HEK293 (cell line): Measurements from ENCODE around the gene AURKA.

ENCODE experiments used
- CTCF ChIP-seq: fragments of 450-650 bp; formaldehyde crosslinking; IDR thresholded peaks from 2 replicates; pipeline ENCODE4 v1.5.1; 2016; ENCODE audit warnings: missing biosample characterization, missing genetic modification characterization
- MZF1 ChIP-seq: fragments of 450-650 bp; formaldehyde crosslinking; IDR thresholded peaks from 2 replicates; pipeline ENCODE4 v1.5.1; 2017; ENCODE audit warnings: missing biosample characterization, missing genetic modification characterization, borderline replicate concordance
- ZBTB11 ChIP-seq: fragments of 450-650 bp; formaldehyde crosslinking; conservative IDR thresholded peaks from 2 replicates; pipeline ENCODE4 v1.5.1; 2016; ENCODE audit warnings: low read depth, missing biosample characterization, missing genetic modification characterization
- ZBTB20 ChIP-seq: fragments of 450-650 bp; formaldehyde crosslinking; IDR thresholded peaks from 2 replicates; pipeline ENCODE4 v1.5.1; 2016; ENCODE audit warnings: missing biosample characterization, missing genetic modification characterization
- ZFP37 ChIP-seq: fragments of 450-650 bp; formaldehyde crosslinking; IDR thresholded peaks from 2 replicates; pipeline ENCODE4 v1.5.1; 2016; ENCODE audit warnings: missing biosample characterization, missing genetic modification characterization
- ZNF23 ChIP-seq: fragments of 450-650 bp; formaldehyde crosslinking; IDR thresholded peaks from 2 replicates; pipeline ENCODE4 v1.5.1; 2016; ENCODE audit warnings: missing biosample characterization, missing genetic modification characterization, borderline replicate concordance
- ZNF274 ChIP-seq, 2 experiments: fragments of 200-500 bp in 1 of 2; fragments of 450-650 bp in 1 of 2; sonication (Bioruptor generic) in 1 of 2; formaldehyde crosslinking in 1 of 2; IDR thresholded peaks; 2 replicates each; pipeline versions ENCODE4 v1.5.1 to v1.6.1; 2014 to 2016; ENCODE audit warnings: borderline replicate concordance in 1 of 2, inconsistent platforms in 1 of 2, low read length in 1 of 2, missing biosample characterization in 1 of 2, missing genetic modification characterization in 1 of 2
- ZNF362 ChIP-seq: fragments of 450-650 bp; formaldehyde crosslinking; IDR thresholded peaks from 2 replicates; pipeline ENCODE4 v1.5.1; 2016; ENCODE audit warnings: missing biosample characterization, missing genetic modification characterization
- ZNF785 ChIP-seq: fragments of 450-650 bp; formaldehyde crosslinking; IDR thresholded peaks from 2 replicates; pipeline ENCODE4 v1.5.1; 2016; ENCODE audit warnings: missing biosample characterization, missing genetic modification characterization
- TF ChIP-seq, protein P1 (sequence below): fragments of 450-650 bp; formaldehyde crosslinking; IDR thresholded peaks from 2 replicates; pipeline ENCODE4 v1.5.1; 2016; ENCODE audit warnings: missing biosample characterization, missing genetic modification characterization
- TF ChIP-seq, protein P2 (sequence below): fragments of 450-650 bp; formaldehyde crosslinking; IDR thresholded peaks from 2 replicates; pipeline ENCODE4 v1.5.1; 2016; ENCODE audit warnings: missing biosample characterization, missing genetic modification characterization
- TF ChIP-seq, protein P3 (sequence below): fragments of 450-650 bp; formaldehyde crosslinking; IDR thresholded peaks from 2 replicates; pipeline ENCODE4 v1.5.1; 2016; ENCODE audit warnings: missing biosample characterization, missing genetic modification characterization

DNA sequence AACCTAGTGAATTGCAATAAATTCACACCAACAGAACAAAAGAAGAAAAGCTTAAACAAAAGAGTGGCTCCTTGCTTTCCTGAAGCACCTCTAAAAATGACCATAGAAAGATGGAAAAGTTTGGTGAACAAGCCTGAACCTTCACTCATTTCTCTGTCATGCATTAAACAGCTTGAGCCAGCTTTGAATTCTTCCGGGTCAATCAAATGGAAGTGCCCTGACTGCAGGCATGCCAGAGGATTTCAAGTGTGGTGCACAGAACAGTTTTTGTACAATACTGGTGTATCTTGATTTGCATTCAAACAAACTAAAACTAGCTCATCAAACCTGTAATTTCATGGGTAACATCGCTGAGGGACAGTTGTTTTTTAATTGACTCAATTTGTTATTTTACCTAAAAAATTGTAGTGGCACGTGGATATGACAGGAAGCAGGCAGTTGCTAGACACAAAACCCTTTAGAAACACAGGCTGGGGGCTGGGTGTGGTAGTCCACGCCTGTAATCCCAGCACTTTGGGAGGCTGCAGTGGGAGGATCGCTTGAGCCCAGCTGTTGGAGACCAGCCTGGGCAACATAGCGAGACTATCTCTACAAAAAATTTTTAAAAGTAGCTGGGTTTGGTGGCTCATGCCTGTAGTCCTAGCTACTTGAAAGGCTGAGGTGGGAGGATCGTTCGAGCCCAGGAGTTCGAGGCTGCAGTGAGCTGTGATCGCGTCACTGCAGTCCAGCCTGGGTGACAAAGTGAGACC lies 29.1 kb upstream of the AURKA start:
- TF ChIP-seq, protein P1, sequence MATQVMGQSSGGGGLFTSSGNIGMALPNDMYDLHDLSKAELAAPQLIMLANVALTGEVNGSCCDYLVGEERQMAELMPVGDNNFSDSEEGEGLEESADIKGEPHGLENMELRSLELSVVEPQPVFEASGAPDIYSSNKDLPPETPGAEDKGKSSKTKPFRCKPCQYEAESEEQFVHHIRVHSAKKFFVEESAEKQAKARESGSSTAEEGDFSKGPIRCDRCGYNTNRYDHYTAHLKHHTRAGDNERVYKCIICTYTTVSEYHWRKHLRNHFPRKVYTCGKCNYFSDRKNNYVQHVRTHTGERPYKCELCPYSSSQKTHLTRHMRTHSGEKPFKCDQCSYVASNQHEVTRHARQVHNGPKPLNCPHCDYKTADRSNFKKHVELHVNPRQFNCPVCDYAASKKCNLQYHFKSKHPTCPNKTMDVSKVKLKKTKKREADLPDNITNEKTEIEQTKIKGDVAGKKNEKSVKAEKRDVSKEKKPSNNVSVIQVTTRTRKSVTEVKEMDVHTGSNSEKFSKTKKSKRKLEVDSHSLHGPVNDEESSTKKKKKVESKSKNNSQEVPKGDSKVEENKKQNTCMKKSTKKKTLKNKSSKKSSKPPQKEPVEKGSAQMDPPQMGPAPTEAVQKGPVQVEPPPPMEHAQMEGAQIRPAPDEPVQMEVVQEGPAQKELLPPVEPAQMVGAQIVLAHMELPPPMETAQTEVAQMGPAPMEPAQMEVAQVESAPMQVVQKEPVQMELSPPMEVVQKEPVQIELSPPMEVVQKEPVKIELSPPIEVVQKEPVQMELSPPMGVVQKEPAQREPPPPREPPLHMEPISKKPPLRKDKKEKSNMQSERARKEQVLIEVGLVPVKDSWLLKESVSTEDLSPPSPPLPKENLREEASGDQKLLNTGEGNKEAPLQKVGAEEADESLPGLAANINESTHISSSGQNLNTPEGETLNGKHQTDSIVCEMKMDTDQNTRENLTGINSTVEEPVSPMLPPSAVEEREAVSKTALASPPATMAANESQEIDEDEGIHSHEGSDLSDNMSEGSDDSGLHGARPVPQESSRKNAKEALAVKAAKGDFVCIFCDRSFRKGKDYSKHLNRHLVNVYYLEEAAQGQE (tag by site-specific recombination) = no peak
- TF ChIP-seq ZFP37 (tag by site-specific recombination) (no peak), MZF1 (tag by site-specific recombination) (no peak), CTCF (tag by site-specific recombination) (no peak), ZNF23 (no peak), ZNF362 (tag by site-specific recombination) (no peak), ZBTB11 (tag by site-specific recombination) (no peak), ZNF785 (tag by site-specific recombination) (no peak), ZNF274 (IDR thresholded peaks at IDR 0.05; ENCODE audit: low read length) (no peak), ZNF274 (tag by site-specific recombination; IDR thresholded peaks at IDR 0.05; ENCODE audit: borderline replicate concordance) (no peak), ZBTB20 (no peak)
- TF ChIP-seq, protein P2, sequence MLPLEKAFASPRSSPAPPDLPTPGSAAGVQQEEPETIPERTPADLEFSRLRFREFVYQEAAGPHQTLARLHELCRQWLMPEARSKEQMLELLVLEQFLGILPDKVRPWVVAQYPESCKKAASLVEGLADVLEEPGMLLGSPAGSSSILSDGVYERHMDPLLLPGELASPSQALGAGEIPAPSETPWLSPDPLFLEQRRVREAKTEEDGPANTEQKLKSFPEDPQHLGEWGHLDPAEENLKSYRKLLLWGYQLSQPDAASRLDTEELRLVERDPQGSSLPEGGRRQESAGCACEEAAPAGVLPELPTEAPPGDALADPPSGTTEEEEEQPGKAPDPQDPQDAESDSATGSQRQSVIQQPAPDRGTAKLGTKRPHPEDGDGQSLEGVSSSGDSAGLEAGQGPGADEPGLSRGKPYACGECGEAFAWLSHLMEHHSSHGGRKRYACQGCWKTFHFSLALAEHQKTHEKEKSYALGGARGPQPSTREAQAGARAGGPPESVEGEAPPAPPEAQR (tag by site-specific recombination) = no peak
- TF ChIP-seq, protein P3, sequence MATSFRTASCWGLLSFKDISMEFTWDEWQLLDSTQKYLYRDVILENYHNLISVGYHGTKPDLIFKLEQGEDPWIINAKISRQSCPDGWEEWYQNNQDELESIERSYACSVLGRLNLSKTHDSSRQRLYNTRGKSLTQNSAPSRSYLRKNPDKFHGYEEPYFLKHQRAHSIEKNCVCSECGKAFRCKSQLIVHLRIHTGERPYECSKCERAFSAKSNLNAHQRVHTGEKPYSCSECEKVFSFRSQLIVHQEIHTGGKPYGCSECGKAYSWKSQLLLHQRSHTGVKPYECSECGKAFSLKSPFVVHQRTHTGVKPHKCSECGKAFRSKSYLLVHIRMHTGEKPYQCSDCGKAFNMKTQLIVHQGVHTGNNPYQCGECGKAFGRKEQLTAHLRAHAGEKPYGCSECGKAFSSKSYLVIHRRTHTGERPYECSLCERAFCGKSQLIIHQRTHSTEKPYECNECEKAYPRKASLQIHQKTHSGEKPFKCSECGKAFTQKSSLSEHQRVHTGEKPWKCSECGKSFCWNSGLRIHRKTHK (tag by site-specific recombination) = no peak
